HepG2 (cell line): ENCODE results near the gene ZC3H8. TPM values are rescaled to one million over a fixed set of nuclear protein-coding genes. Genes with fewer than 3 reads are reported as not detected.

ENCODE experiments used
- ATAC-seq: fragments of 200-7000 bp; cut with Tn5 transposase; 3 replicates; pipeline ENCODE4 v1.9.1; 2020; ENCODE audit warnings: mild to moderate bottlenecking, moderate library complexity
- BruUV-seq: library from RNA; stranded (reverse); fragments of 400-500 nt; replicated peaks from 2 replicates; lab custom pipeline; 2021; lab: Mats Ljungman, UMichigan
- CTCF ChIA-PET: fragments of 300-600 bp; formaldehyde crosslinking; extraction: SDS; loops from one replicate; lab custom pipeline; 2021; ENCODE audit warnings: low total read pairs, inconsistent platforms, low intra/inter-chr PET ratio; lab: Yijun Ruan, JAX
- POLR2A ChIA-PET: fragments of 350-600 bp; sonication (Branson Sonifier 250); formaldehyde crosslinking; loops from one replicate; lab custom pipeline; 2020; ENCODE audit warnings: antibody characterized with exemption, inconsistent platforms; lab: Yijun Ruan, JAX
- DNase-seq: peaks from one replicate; pipeline ENCODE4 v3.0.0-alpha.2; 2015; ENCODE audit warnings: low spot score
- FAIRE-seq: peaks from 3 replicates; lab custom pipeline; 2011; peaks lifted over from hg19 to GRCh38; lab: Jason Lieb, UNC
- H2AFZ ChIP-seq: one replicate; pipeline ENCODE4 v1.6.1; 2011; ENCODE audit warnings: low read length, inconsistent platforms
- H3K27ac ChIP-seq: fragments of 300-600 bp; 3 replicates; pipeline ENCODE4 v1.8.0; 2011; ENCODE audit warnings: mixed run types, mild to moderate bottlenecking, mixed read lengths, low read length, inconsistent platforms; ENCODE audit not compliant: insufficient read depth; ENCODE audit errors: extremely low read length
- H3K27me3 ChIP-seq, 2 experiments: fragments of 200-600 bp in 1 of 2; 2 replicates in 1 of 2; 3 replicates in 1 of 2; pipeline versions ENCODE4 v1.6.0 to v1.8.0; 2011; ENCODE audit warnings: low read length in 2 of 2, mild to moderate bottlenecking in 2 of 2, moderate library complexity in 2 of 2, inconsistent platforms in 1 of 2; ENCODE audit not compliant: insufficient read depth in 2 of 2, control insufficient read depth in 1 of 2
- H3K36me3 ChIP-seq, 2 experiments: fragments of 200-600 bp in 1 of 2; replicated peaks in 1 of 2; 2 replicates in 1 of 2; 3 replicates in 1 of 2; pipeline versions ENCODE4 v1.5.1 to v1.8.0; 2011; ENCODE audit warnings: low read length in 2 of 2, inconsistent platforms in 1 of 2; ENCODE audit not compliant: insufficient read depth in 2 of 2, control insufficient read depth in 1 of 2
- H3K4me1 ChIP-seq: 2 replicates; pipeline ENCODE4 v1.5.1; 2012; ENCODE audit warnings: low read length, inconsistent platforms; ENCODE audit not compliant: insufficient read depth
- H3K4me2 ChIP-seq: 2 replicates; pipeline ENCODE4 v1.6.0; 2011; ENCODE audit warnings: low read depth, low read length, inconsistent platforms
- H3K4me3 ChIP-seq, 3 experiments: fragments of 200-600 bp in 1 of 3; sonication (generic), shearing (Covaris generic) in 1 of 3; replicated peaks in 1 of 3; 2 replicates each; pipeline ENCODE4 v1.5.1; 2011 to 2016; ENCODE audit warnings: low read length in 3 of 3, inconsistent platforms in 2 of 3, low read depth in 2 of 3, mild to moderate bottlenecking in 2 of 3, control low read depth in 1 of 3, mixed read lengths in 1 of 3; ENCODE audit not compliant: insufficient read depth in 1 of 3
- H3K79me2 ChIP-seq: one replicate; pipeline ENCODE4 v1.6.1; 2011; ENCODE audit warnings: low read length, inconsistent platforms; ENCODE audit not compliant: insufficient read depth
- H3K9ac ChIP-seq: 2 replicates; pipeline ENCODE4 v1.6.0; 2011; ENCODE audit warnings: mild to moderate bottlenecking, low read depth, low read length, inconsistent platforms; ENCODE audit not compliant: insufficient read depth
- H3K9me3 ChIP-seq: 2 replicates; pipeline ENCODE4 v1.5.1; 2012; ENCODE audit warnings: mild to moderate bottlenecking, low read length
- H4K20me1 ChIP-seq: 2 replicates; pipeline ENCODE4 v1.6.0; 2011; ENCODE audit warnings: inconsistent platforms, mild to moderate bottlenecking, low read length, moderate library complexity; ENCODE audit not compliant: insufficient read depth
- MTA1 ChIP-seq: sonication (generic); formaldehyde crosslinking; IDR thresholded peaks from 2 replicates; pipeline ENCODE4 v1.4.0; 2020; ENCODE audit warnings: missing genetic modification reagents, mild to moderate bottlenecking, borderline replicate concordance
- NCOA1 ChIP-seq: sonication (generic); formaldehyde crosslinking; IDR thresholded peaks from 2 replicates; pipeline ENCODE4 v1.9.0; 2021; ENCODE audit warnings: missing genetic modification reagents
- SMYD3 ChIP-seq: sonication (generic); formaldehyde crosslinking; IDR thresholded peaks from 2 replicates; pipeline ENCODE4 v1.8.1; 2023; ENCODE audit warnings: mild to moderate bottlenecking, missing genetic modification reagents
- STAT6 ChIP-seq: sonication (generic); formaldehyde crosslinking; IDR thresholded peaks from 2 replicates; pipeline ENCODE4 v1.4.0; 2020; ENCODE audit warnings: missing genetic modification reagents, mild to moderate bottlenecking, borderline replicate concordance
- ZBTB44 ChIP-seq: sonication (generic); formaldehyde crosslinking; IDR thresholded peaks from 2 replicates; pipeline ENCODE4 v1.4.0; 2020; ENCODE audit warnings: missing genetic modification reagents
- ZFY ChIP-seq: sonication (generic); formaldehyde crosslinking; IDR thresholded peaks from 2 replicates; pipeline ENCODE4 v1.4.0; 2020; ENCODE audit warnings: missing genetic modification reagents
- ZNF275 ChIP-seq: sonication (generic); formaldehyde crosslinking; IDR thresholded peaks from 2 replicates; pipeline ENCODE4 v1.8.0; 2022; ENCODE audit warnings: missing genetic modification reagents, mild to moderate bottlenecking, inconsistent platforms, borderline replicate concordance
- WGBS: methylation state at CpG from one replicate; pipeline ENCODE4 v1.1.6; 2017; ENCODE audit warnings: low lambda C conversion rate; 5-methylcytosine and 5-hydroxymethylcytosine counted together
- in situ Hi-C: cut with HindIII; loops from 2 replicates; pipeline ENCODE4 v1.10.0; 2017; ENCODE audit warnings: low pct_unique_long_range_greater_than_20kb; ENCODE audit not compliant: extremely low pct_ligation_motif_present
- intact Hi-C: fragments of 100-400 bp; cut with micrococcal nuclease; formaldehyde crosslinking; loops from one replicate; pipeline ENCODE4 v1.10.0; 2022; ENCODE audit not compliant: unreplicated experiment
- polyA plus RNA-seq, 8 experiments: library from polyadenylated mRNA; depleted of rRNA in 3 of 8; stranded (reverse) in 7 of 8; unstranded in 1 of 8; fragments of >200 nt; fragmentation: Illumina TruSeq in 4 of 8; extraction: Trizol in 4 of 8; gene quantifications; 2 replicates each; pipeline versions ENCODE4 v1.2.1 to v1.2.3, GENCODE V29; 2011 to 2016; ENCODE audit warnings: low read depth in 4 of 8, missing spikeins in 1 of 8, mixed read lengths in 1 of 8; ENCODE audit not compliant: insufficient read depth in 1 of 8
- total RNA-seq, 5 experiments: library from RNA; depleted of rRNA; stranded (reverse); fragments of >200 nt; fragmentation: Illumina TruSeq; extraction: Trizol; gene quantifications; 2 replicates each; pipeline ENCODE4 v1.2.3, GENCODE V29; 2016; ENCODE audit warnings: low read depth in 1 of 5

Gene ZC3H8
- total and polyA plus RNA-seq, 2 of the 13 experiments (the other 11 are each of a cell fraction or from before 2014, with no cell fraction given): 4.5 to 17.0 TPM

- no TSS peak for BruUV-seq
- CTCF ChIA-PET: no interaction called here
Observed at GRCh38 chr2:112253261-112253815, 1.5 kb downstream of the ZC3H8 start.

GRCh38 chr2:112251271-112251670 lies 3.6 kb downstream of the ZC3H8 start:
- Histone ChIP-seq H3K36me3 (peaks cover 0 to 18% of the 10 kb centered on the region in 2 experiments; a peak in 3 of 5 replicates), H3K4me1 (peaks cover 40% of the 10 kb centered on the region), H3K79me2 (peaks cover 29% of the 10 kb centered on the region), H3K4me2 (no peak overlapping the region), H3K9me3 (no peaks in the 10 kb centered on the region), H2AFZ (no peak overlapping the region), H3K27me3 (0 out of 5 replicates have a peak, but pooled peaks cover 0 to 1% of the 10 kb centered on the region in 2 experiments), H4K20me1 (no peaks in the 10 kb centered on the region), H3K4me3 (no peak overlapping the region), H3K9ac (no peak overlapping the region), H3K27ac (no peak overlapping the region)
- 94% methylated on average over 3 of the region's 3 CpGs for WGBS
- no peak for TF ChIP-seq STAT6 (CRISPR knock-in tag)
- no peak for TF ChIP-seq SMYD3
- TF ChIP-seq ZBTB44: no peak
- no peak for TF ChIP-seq MTA1 (CRISPR knock-in tag)
- FAIRE-seq (no peak), ATAC-seq (no peak), DNase-seq (no peak)
- in situ Hi-C loops: loop anchor here (25.0 kb wide), 1 partner anchor 186 kb away; the partner anchor contains the start of gene RGPD8
- no TSS peak for BruUV-seq
- intact Hi-C loops: loop anchor here (5.0 to 10.0 kb wide), 3 partner anchors 114 to 366 kb away; partner anchors contain the start of genes ANAPC1, CHCHD5 and FBLN7
- POLR2A ChIA-PET: no interaction called here
- CTCF ChIA-PET: no interaction called here

More at GRCh38 chr2:112253261-112253815, 1.5 kb downstream of the ZC3H8 start:
- Histone ChIP-seq H3K36me3 (peaks cover 0 to 9% of the 10 kb centered on the region in 2 experiments; a peak in 1 of 5 replicates), H3K4me2 (peak overlapping the region; percentile 87), H3K9me3 (no peaks in the 10 kb centered on the region), H3K9ac (0 out of 2 replicates have a peak overlapping the region, but pooled peaks have one; percentile 74), H3K27me3 (0 out of 5 replicates have a peak, but pooled peaks cover 0 to 1% of the 10 kb centered on the region in 2 experiments), H2AFZ (no peak overlapping the region), H3K4me1 (peaks cover 40% of the 10 kb centered on the region), H3K27ac (no peak overlapping the region), H3K4me3 (no peak overlapping the region; a peak in 1 of 6 replicates), H3K79me2 (peaks cover 29% of the 10 kb centered on the region), H4K20me1 (no peaks in the 10 kb centered on the region)
- 95% methylated on average over 5 of the region's 5 CpGs for WGBS
- intact Hi-C loops: loop anchor here (5.0 to 10.0 kb wide), 3 partner anchors 116 to 369 kb away; partner anchors contain the start of genes ANAPC1, CHCHD5 and FBLN7
- DNase-seq (no peak), ATAC-seq (no peak), FAIRE-seq (no peak)
- 0 out of 2 replicates have a peak, but pooled peaks have one; percentile 1 for TF ChIP-seq NCOA1 (CRISPR knock-in tag)
- TF ChIP-seq ZFY (CRISPR knock-in tag): no peak
- TF ChIP-seq ZNF275 (CRISPR knock-in tag): no peak
- in situ Hi-C loops: loop anchor here (25.0 kb wide), 1 partner anchor 184 kb away; the partner anchor contains the start of gene RGPD8
- POLR2A ChIA-PET: no interaction called here
